Astrocyte of the cerebellum (primary cell): ENCODE results near the gene PBX3.

Experiments
- DNase-seq: peaks from one replicate; pipeline ENCODE4 v3.0.0-alpha.2; 2011; ENCODE audit warnings: low read depth
- H3K4me3 ChIP-seq: 2 replicates; pipeline ENCODE4 v1.5.1; 2011; ENCODE audit warnings: mild to moderate bottlenecking, low read depth, low read length, moderate library complexity
- in situ Hi-C: cut with HindIII; loops from 2 replicates; pipeline ENCODE4 v1.10.0; 2017; ENCODE audit warnings: low sequenced_read_pairs
- TF ChIP-seq, protein P1 (sequence below): IDR thresholded peaks from 2 replicates; pipeline ENCODE4 v1.5.1; 2012; ENCODE audit warnings: low read length, low read depth, moderate library complexity, mild to moderate bottlenecking; ENCODE audit errors: missing control alignments

Gene PBX3

DNA sequence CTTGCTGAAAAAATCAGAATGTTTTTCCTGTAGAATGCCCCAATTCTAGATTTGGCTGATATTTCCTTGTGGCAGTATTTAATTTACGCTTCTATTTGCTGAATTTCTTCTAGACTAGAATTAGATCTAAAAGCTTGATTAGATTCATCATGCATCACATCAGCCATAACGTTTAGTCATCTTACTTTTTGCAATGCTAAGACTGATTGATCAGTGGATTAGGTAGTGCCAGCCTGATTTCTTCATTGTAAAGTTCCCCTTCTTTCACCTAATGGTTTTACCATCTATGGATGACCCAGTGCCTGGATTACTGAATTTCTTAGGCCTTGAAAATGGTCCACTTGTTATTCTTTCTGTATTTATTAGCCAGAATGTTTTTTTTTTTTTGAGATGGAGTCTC, 83.9 kb downstream of the PBX3 start:
- H3K4me3 ChIP-seq = no peak overlapping the region
- TF ChIP-seq, protein P1, sequence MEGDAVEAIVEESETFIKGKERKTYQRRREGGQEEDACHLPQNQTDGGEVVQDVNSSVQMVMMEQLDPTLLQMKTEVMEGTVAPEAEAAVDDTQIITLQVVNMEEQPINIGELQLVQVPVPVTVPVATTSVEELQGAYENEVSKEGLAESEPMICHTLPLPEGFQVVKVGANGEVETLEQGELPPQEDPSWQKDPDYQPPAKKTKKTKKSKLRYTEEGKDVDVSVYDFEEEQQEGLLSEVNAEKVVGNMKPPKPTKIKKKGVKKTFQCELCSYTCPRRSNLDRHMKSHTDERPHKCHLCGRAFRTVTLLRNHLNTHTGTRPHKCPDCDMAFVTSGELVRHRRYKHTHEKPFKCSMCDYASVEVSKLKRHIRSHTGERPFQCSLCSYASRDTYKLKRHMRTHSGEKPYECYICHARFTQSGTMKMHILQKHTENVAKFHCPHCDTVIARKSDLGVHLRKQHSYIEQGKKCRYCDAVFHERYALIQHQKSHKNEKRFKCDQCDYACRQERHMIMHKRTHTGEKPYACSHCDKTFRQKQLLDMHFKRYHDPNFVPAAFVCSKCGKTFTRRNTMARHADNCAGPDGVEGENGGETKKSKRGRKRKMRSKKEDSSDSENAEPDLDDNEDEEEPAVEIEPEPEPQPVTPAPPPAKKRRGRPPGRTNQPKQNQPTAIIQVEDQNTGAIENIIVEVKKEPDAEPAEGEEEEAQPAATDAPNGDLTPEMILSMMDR = no peak
- no peak for DNase-seq
- in situ Hi-C loops = no loop called here

DNA sequence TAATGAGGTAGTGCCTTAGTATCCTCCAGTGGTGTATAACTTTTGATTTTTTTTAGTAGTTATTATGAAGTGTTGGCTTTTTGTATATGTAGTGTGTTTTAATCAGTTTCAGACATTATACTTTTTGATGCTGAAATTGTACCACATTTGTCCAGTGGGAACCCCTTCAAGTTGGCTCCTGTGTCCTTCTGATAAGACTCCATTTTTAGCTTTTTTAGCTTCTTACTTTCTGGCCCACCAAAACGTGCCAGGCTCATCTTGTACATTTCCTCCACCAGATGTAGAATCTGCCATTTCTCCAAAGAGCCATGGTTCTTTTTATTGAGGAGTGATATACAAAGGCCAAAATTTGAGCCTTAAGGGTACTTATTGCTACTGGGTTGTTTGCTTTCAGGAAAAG, 84.4 kb downstream of the PBX3 start:
- TF ChIP-seq, protein P1 = no peak
- DNase-seq = no peak
- in situ Hi-C loops = no loop called here
- H3K4me3 ChIP-seq = no peak overlapping the region

DNA sequence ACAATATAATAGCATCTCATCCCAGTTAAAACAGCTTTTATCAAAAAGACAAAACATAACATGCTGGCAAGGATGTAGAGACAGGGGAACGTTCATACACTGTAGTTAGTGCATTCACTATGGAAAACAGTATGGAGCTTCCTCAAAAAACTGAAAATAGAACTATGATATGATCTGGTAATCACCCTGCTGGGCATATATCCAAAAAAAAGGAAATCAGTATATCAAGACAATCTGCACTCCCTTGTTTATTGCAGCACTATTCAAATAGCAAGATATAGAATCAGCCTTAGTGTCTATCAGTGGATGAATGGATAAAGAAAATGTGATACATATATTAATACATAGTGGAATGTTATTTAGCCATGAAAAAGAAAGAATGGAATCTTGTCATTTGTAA, 88.5 kb downstream of the PBX3 start:
- in situ Hi-C loops = no loop called here
- TF ChIP-seq, protein P1 = no peak
- DNase-seq = no peak
- H3K4me3 ChIP-seq = no peak overlapping the region

DNA sequence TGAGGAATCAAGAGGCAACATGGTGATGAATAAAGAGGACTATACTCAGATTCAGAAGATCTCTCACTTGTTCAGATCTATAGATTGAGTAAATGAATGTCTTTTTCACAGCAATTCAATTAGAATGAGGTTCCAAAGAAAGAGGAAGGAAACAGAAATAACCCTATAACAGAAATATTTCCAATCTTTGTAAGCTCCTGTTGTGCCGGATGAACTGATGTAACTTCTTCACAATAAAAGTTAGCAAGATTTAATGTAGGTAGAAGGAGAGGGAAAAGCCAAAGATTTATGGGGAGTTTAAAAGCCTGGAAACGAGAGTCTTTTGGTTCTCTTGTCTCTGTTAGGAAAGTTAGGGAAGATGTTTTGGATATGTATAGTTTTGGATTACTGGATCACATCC, 92.1 kb downstream of the PBX3 start:
- no peak for DNase-seq
- no peak overlapping the region for H3K4me3 ChIP-seq
- TF ChIP-seq, protein P1 = no peak
- in situ Hi-C loops = no loop called here

DNA sequence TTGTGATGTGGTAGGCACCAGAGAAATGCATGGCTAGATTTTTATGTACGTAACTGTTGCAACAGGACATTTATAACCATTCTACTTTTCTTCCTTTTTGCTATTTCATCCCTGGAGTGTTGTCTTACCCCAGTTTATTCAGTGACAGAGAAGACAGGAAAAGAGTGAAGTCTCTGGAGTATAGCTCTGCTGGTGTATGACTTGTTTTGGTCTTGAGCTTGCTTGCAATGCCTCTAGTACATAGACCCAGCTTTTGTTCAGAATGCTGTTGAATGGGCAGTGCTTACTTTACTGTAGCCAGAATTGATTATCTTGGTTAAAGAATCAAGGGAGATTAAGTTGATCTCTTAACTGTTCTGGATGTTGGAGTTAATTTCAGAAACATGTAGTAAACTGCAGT, 94.3 kb downstream of the PBX3 start:
- TF ChIP-seq, protein P1 = no peak
- H3K4me3 ChIP-seq = no peak overlapping the region
- in situ Hi-C loops = no loop called here
- DNase-seq = no peak

DNA sequence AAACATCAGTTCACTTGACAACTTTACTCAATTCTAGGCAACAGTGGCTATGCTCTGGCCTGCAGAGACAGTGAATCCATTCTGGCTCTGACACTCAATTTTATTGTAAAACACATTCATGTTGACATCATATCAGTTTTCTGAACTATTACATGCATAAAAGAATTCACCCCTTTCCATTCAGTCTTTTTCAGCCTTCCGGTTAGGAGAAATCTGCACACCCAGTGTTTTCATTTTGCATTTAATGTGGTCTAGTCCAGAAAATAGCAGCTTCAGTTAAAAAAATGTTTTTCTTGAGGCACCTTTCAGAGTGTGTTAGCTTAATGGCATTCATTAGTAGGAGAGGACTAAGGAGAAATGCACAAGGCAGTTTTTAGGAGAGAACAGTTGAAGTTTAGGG, 95.1 kb downstream of the PBX3 start:
- DNase-seq = no peak
- H3K4me3 ChIP-seq = no peak overlapping the region
- TF ChIP-seq, protein P1 = no peak
- in situ Hi-C loops = no loop called here

DNA sequence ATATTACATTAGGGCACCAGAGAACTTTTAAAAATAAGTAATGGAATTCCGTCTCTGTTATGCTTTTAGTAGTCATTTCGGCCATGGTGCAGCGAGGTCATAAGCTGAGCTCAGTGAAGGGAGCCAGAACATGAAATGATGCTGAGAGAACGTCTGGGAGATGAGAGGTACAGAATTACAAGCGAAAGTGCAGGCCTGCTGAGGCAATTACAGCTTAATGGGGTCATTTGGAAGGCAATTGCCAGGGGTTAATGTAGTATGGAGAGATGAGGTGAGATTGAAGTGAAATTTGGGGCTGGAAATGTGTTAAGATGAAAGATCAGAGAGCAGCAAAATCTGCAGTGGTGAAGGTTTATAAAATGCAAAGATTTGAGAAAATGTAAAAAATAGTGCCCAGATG, 96.5 kb downstream of the PBX3 start:
- in situ Hi-C loops = no loop called here
- TF ChIP-seq, protein P1 = no peak
- H3K4me3 ChIP-seq = no peak overlapping the region
- DNase-seq = no peak
